Raji (cell line): ENCODE data around the gene HTR7.

Source experiments
- POLR2A ChIP-seq: IDR thresholded peaks from 2 replicates; pipeline ENCODE4 v1.6.1; 2011; ENCODE audit warnings: low read depth, low read length, control low read depth; ENCODE audit not compliant: insufficient read depth

HTR7 gene

GRCh38 chr10:90865401-90865800 is 7.6 kb upstream of the HTR7 start:
- TF ChIP-seq POLR2A: no peak

- TF ChIP-seq POLR2A: no peak
Measured at GRCh38 chr10:90862908-90863514, 5.2 kb upstream of the HTR7 start.

GRCh38 chr10:90860790-90861189 is 3.0 kb upstream of the HTR7 start:
- TF ChIP-seq POLR2A: no peak

GRCh38 chr10:90859321-90859751 is 1.5 kb upstream of the HTR7 start:
- no peak for TF ChIP-seq POLR2A

- no peak for TF ChIP-seq POLR2A
Measured at GRCh38 chr10:90858461-90858968, 676 bp upstream of the HTR7 start.

GRCh38 chr10:90856964-90857634 is 740 bp downstream of the HTR7 start:
- TF ChIP-seq POLR2A: no peak

GRCh38 chr10:90856261-90856660 is 1.6 kb downstream of the HTR7 start:
- TF ChIP-seq POLR2A: no peak

- TF ChIP-seq POLR2A: no peak
Measured at GRCh38 chr10:90855126-90855525, 2.7 kb downstream of the HTR7 start.

GRCh38 chr10:90849956-90850749 is 7.7 kb downstream of the HTR7 start:
- no peak for TF ChIP-seq POLR2A

GRCh38 chr10:90847436-90847835 is 10.4 kb downstream of the HTR7 start:
- no peak for TF ChIP-seq POLR2A

- no peak for TF ChIP-seq POLR2A
Measured at GRCh38 chr10:90846746-90847145, 11.1 kb downstream of the HTR7 start.

GRCh38 chr10:90845726-90846125 is 12.1 kb downstream of the HTR7 start:
- no peak for TF ChIP-seq POLR2A

GRCh38 chr10:90842725-90843124 is 15.1 kb downstream of the HTR7 start:
- no peak for TF ChIP-seq POLR2A

- TF ChIP-seq POLR2A: no peak
Measured at GRCh38 chr10:90837486-90837885, 20.4 kb downstream of the HTR7 start.

GRCh38 chr10:90834326-90834725 is 23.5 kb downstream of the HTR7 start:
- TF ChIP-seq POLR2A: no peak

GRCh38 chr10:90832111-90832510 is 25.7 kb downstream of the HTR7 start:
- no peak for TF ChIP-seq POLR2A
